A549 treated with CpdA at 1 μM for 4 hours (cell line): ENCODE data around the gene MAPK8IP1. TPM values are rescaled to one million over a fixed set of nuclear protein-coding genes. Genes with fewer than 3 reads are reported as not detected.

ENCODE experiments used
- total RNA-seq: library from RNA; stranded (reverse); fragments of 200-300 nt; extraction: Qiagen RNA extraction; gene quantifications from 5 replicates; pipeline ENCODE4 v1.2.3, GENCODE V29; 2022; ENCODE audit warnings: low read depth

Gene MAPK8IP1
- total RNA-seq = 5.1 to 7.0 TPM (median 5.9 TPM) in 5 replicates

GRCh38 chr11:45885274-45885920, at the start of gene MAPK8IP1:
MAPK8IP1 (plus strand) TSS chr11:45885651; CDS start chr11:45885821, 170 bp downstream.

GRCh38 chr11:45846974-45847910, 38.2 kb upstream of the MAPK8IP1 start, which contains the start of gene CRY2:
CRY2 (plus strand) TSS chr11:45847475; CDS start chr11:45847491, 16 bp downstream.

GRCh38 chr11:45906965-45907611, 21.6 kb downstream of the MAPK8IP1 start, which contains the start of gene FREY1:
FREY1 (minus strand) TSS chr11:45907271; CDS start chr11:45907245, 26 bp downstream.

GRCh38 chr11:45917623-45918330, 32.3 kb downstream of the MAPK8IP1 start, which contains the start of gene PEX16:
PEX16 (minus strand) TSS chr11:45917877; CDS start chr11:45917811, 66 bp downstream.

GRCh38 chr11:45922425-45923082, 37.1 kb downstream of the MAPK8IP1 start, which contains the start of gene LARGE2:
LARGE2 (plus strand) TSS chr11:45922656; CDS start chr11:45922883, 227 bp downstream.

Other genes starting within 250 kb of the MAPK8IP1 start
- gene CHST1, start 220.0 kb upstream of the MAPK8IP1 start, total RNA-seq = 1.0 to 1.5 TPM (median 1.2 TPM) in 5 replicates
- gene SLC35C1, start 80.5 kb upstream of the MAPK8IP1 start, total RNA-seq = 26.1 to 34.3 TPM (median 29.2 TPM) in 5 replicates
- gene CRY2, start 38.2 kb upstream of the MAPK8IP1 start, total RNA-seq = 2.9 to 3.5 TPM (median 3.2 TPM) in 5 replicates
- gene FREY1, start 21.6 kb downstream of the MAPK8IP1 start, total RNA-seq = 0.37 to 0.59 TPM (median 0.48 TPM) in 4 of 5 replicates, not detected in the other
- 15.6 to 20.6 TPM (median 16.9 TPM) in 5 replicates for gene PEX16, start 32.2 kb downstream of the MAPK8IP1 start, total RNA-seq
- gene LARGE2, start 37.0 kb downstream of the MAPK8IP1 start, total RNA-seq = 1.4 to 3.1 TPM (median 2.9 TPM) in 5 replicates
- 12.2 to 14.5 TPM (median 13.7 TPM) in 5 replicates for gene PHF21A, start 235.8 kb downstream of the MAPK8IP1 start, total RNA-seq